ENCODE measurements around the gene TBC1D9.

Gene TBC1D9

DNA sequence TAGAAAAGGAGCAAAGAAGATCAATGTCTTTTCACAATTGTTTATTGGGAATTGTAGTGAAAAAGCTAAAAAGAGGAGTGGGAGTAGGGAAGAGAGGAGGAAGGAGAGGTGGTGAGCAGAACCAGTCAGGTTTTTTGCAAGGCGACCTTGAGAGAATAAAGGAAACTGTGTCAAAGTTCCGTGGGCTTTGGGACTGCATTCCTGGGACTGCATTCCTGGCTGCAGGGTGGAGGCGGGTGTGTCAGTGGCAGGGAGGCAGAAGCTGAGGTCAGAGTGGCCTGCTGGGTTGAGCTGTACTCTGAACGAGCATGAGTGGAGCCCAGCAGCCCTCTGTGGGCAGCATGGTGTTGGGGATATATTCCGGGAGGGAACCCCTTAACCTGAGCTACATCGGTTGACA is 120.6 kb downstream of the TBC1D9 start:
- no peaks in the 10 kb centered on the region for H3K27me3 ChIP-seq (ENCODE audit: insufficient read depth, low read length, poor library complexity, severe bottlenecking)
- H3F3A ChIP-seq (ENCODE audit: low read depth): no peaks in the 10 kb centered on the region
- H2AFZ ChIP-seq (ENCODE audit: low read length): no peak overlapping the region
- H3K9me2 ChIP-seq (replicated peaks; ENCODE audit: low read depth, low read length): no peaks in the 10 kb centered on the region
- no peaks in the 10 kb centered on the region for H3K79me2 ChIP-seq (ENCODE audit: insufficient read depth, low read length)
- no peaks in the 10 kb centered on the region for H3K4me1 ChIP-seq (ENCODE audit: insufficient read depth, low read length, poor library complexity, severe bottlenecking)
- H3K36me3 ChIP-seq (ENCODE audit: insufficient read depth, low read length): no peaks in the 10 kb centered on the region
- H4K20me1 ChIP-seq (ENCODE audit: insufficient read depth, low read length, poor library complexity, severe bottlenecking): no peaks in the 10 kb centered on the region
- H3K4me3 ChIP-seq (ENCODE audit: low read length, poor library complexity, severe bottlenecking): no peak overlapping the region
- H3K9me3 ChIP-seq (ENCODE audit: insufficient read depth, low read depth, low read length): no peaks in the 10 kb centered on the region
- no peak overlapping the region for H3K4me2 ChIP-seq (ENCODE audit: low read depth, low read length, poor library complexity, severe bottlenecking)
- H3K9ac ChIP-seq (ENCODE audit: low read depth, low read length, poor library complexity, severe bottlenecking): no peak overlapping the region
- TF ChIP-seq, protein P1, sequence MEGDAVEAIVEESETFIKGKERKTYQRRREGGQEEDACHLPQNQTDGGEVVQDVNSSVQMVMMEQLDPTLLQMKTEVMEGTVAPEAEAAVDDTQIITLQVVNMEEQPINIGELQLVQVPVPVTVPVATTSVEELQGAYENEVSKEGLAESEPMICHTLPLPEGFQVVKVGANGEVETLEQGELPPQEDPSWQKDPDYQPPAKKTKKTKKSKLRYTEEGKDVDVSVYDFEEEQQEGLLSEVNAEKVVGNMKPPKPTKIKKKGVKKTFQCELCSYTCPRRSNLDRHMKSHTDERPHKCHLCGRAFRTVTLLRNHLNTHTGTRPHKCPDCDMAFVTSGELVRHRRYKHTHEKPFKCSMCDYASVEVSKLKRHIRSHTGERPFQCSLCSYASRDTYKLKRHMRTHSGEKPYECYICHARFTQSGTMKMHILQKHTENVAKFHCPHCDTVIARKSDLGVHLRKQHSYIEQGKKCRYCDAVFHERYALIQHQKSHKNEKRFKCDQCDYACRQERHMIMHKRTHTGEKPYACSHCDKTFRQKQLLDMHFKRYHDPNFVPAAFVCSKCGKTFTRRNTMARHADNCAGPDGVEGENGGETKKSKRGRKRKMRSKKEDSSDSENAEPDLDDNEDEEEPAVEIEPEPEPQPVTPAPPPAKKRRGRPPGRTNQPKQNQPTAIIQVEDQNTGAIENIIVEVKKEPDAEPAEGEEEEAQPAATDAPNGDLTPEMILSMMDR (conservative IDR thresholded peaks at IDR 0.05; ENCODE audit: low read length): no peak
- TF ChIP-seq EZH2phosphoT487 (IDR thresholded peaks at IDR 0.05; ENCODE audit: borderline replicate concordance): no peak

DNA sequence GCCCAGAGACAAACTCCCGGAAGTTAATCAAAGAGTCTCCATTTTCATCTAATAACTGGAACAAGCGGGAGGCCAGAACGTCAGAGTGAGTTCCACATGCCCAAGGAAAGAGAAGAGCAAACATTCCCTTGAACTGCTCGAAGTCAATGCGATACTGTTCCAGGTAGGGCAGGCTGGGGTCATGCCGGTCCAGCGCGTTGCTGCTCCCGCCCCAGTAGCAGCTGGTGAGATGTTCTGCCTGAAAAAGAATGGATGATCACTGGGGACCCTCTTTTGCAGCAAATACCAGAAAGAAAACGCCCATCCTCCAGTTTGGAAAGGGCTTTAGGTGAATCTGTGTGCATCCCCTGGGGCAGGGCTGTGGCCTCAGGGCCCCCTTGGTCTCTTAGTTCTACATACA is 122.2 kb downstream of the TBC1D9 start:
- Histone ChIP-seq H3K9ac (ENCODE audit: low read depth, low read length, poor library complexity, severe bottlenecking) (no peak overlapping the region), H3K4me1 (ENCODE audit: insufficient read depth, low read length, poor library complexity, severe bottlenecking) (no peaks in the 10 kb centered on the region), H3K9me2 (replicated peaks; ENCODE audit: low read depth, low read length) (no peaks in the 10 kb centered on the region), H3K4me3 (ENCODE audit: low read length, poor library complexity, severe bottlenecking) (no peak overlapping the region), H3K27me3 (ENCODE audit: insufficient read depth, low read length, poor library complexity, severe bottlenecking) (no peaks in the 10 kb centered on the region), H3K4me2 (ENCODE audit: low read depth, low read length, poor library complexity, severe bottlenecking) (no peak overlapping the region), H3K36me3 (ENCODE audit: insufficient read depth, low read length) (no peaks in the 10 kb centered on the region), H3K79me2 (ENCODE audit: insufficient read depth, low read length) (no peaks in the 10 kb centered on the region), H3K9me3 (ENCODE audit: insufficient read depth, low read depth, low read length) (no peaks in the 10 kb centered on the region), H3F3A (ENCODE audit: low read depth) (no peaks in the 10 kb centered on the region), H2AFZ (ENCODE audit: low read length) (no peak overlapping the region), H4K20me1 (ENCODE audit: insufficient read depth, low read length, poor library complexity, severe bottlenecking) (no peaks in the 10 kb centered on the region)
- TF ChIP-seq, protein P1 (conservative IDR thresholded peaks at IDR 0.05; ENCODE audit: low read length): no peak
- no peak for TF ChIP-seq EZH2phosphoT487 (IDR thresholded peaks at IDR 0.05; ENCODE audit: borderline replicate concordance)

DNA sequence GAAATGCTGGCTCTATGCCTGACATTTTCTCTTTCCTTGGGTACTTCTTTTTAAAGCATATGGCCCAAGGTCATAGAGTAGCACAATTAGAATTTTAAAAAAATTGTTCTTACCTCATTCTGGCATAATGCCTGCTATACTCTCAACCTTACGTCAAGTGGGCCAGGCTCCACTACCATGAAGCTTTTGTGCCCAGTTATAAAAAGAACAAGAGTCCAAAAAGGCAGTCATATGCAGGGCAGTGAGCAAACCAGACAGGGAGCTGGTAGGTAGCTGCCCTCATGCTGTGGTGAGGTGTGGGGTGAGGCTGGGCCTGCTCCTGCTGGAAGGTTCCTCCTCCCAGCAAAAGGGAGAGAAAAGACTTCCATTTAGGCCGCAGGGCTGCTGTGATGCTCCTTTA is 123.1 kb downstream of the TBC1D9 start:
- H3K9me3 ChIP-seq (ENCODE audit: insufficient read depth, low read depth, low read length): no peaks in the 10 kb centered on the region
- H3K4me1 ChIP-seq (ENCODE audit: insufficient read depth, low read length, poor library complexity, severe bottlenecking): no peaks in the 10 kb centered on the region
- H3K27me3 ChIP-seq (ENCODE audit: insufficient read depth, low read length, poor library complexity, severe bottlenecking): no peaks in the 10 kb centered on the region
- no peak overlapping the region for H2AFZ ChIP-seq (ENCODE audit: low read length)
- no peaks in the 10 kb centered on the region for H3K36me3 ChIP-seq (ENCODE audit: insufficient read depth, low read length)
- H3K9ac ChIP-seq (ENCODE audit: low read depth, low read length, poor library complexity, severe bottlenecking): no peak overlapping the region
- TF ChIP-seq EZH2phosphoT487 (IDR thresholded peaks at IDR 0.05; ENCODE audit: borderline replicate concordance): no peak
- TF ChIP-seq, protein P1 (conservative IDR thresholded peaks at IDR 0.05; ENCODE audit: low read length): no peak
- H4K20me1 ChIP-seq (ENCODE audit: insufficient read depth, low read length, poor library complexity, severe bottlenecking): no peaks in the 10 kb centered on the region
- H3K79me2 ChIP-seq (ENCODE audit: insufficient read depth, low read length): no peaks in the 10 kb centered on the region
- H3K4me2 ChIP-seq (ENCODE audit: low read depth, low read length, poor library complexity, severe bottlenecking): no peak overlapping the region
- H3K9me2 ChIP-seq (replicated peaks; ENCODE audit: low read depth, low read length): no peaks in the 10 kb centered on the region
- no peaks in the 10 kb centered on the region for H3F3A ChIP-seq (ENCODE audit: low read depth)
- H3K4me3 ChIP-seq (ENCODE audit: low read length, poor library complexity, severe bottlenecking): no peak overlapping the region

All from Loucy (cell line).